Measurements from ENCODE around the gene EIF4G1.

Gene EIF4G1

GRCh38 chr3:184361932-184362667 is 47.7 kb downstream of the EIF4G1 start:
- FAIRE-seq: no peak
- DNase-seq (ENCODE audit: extremely low spot score, insufficient read length, low read depth): peak; percentile 22

DNA sequence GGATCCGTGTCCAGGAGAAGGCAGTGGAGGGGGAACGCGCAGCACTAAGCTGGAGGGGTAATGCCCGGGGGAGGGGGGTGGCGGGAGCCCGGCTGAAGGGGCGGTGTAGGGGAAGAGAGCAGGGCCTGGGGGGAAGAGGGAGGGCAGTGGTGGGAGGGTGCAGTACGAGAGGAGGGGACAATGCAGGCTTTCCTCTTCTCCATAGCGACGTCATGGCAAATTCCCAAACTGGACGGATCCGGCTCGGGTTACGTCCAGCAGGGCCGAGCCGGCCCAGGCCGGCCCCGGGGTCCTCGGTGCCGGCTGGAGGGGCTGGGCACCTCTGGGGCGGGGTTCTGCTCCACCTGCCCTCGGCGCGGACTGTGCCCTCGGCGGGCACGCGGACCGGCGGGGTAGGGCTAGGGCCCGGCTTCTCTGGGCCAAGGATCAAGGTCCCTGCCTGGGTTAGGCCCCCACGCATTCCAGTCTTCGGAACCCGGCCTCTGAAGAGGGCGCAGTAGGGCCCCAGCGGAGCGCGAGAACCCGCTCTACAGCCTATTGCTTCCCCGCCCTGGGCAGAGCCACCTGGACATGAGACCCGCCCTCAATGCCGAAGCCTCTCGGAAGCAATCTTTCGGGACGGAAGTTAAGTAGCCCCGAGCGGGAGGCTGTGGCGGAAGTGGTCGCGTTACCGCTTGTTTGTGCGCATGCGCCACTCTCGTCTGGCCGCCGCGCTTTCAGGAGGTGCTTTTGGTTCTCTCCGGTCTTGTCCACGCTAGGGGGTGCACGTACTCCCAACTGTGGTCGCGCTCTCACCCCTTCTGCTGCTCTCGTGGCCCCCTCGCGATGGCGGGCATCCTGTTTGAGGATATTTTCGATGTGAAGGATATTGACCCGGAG is 48.5 kb downstream of the EIF4G1 start:
- peak; percentile 99 for FAIRE-seq
- DNase-seq (ENCODE audit: extremely low spot score, insufficient read length, low read depth): peak; percentile 96

GRCh38 chr3:184366619-184367289 is 52.3 kb downstream of the EIF4G1 start:
- FAIRE-seq (no peak), DNase-seq (ENCODE audit: extremely low spot score, insufficient read length, low read depth) (no peak)

GRCh38 chr3:184368116-184368515 is 53.7 kb downstream of the EIF4G1 start:
- DNase-seq (ENCODE audit: extremely low spot score, insufficient read length, low read depth) (no peak), FAIRE-seq (no peak)

DNA sequence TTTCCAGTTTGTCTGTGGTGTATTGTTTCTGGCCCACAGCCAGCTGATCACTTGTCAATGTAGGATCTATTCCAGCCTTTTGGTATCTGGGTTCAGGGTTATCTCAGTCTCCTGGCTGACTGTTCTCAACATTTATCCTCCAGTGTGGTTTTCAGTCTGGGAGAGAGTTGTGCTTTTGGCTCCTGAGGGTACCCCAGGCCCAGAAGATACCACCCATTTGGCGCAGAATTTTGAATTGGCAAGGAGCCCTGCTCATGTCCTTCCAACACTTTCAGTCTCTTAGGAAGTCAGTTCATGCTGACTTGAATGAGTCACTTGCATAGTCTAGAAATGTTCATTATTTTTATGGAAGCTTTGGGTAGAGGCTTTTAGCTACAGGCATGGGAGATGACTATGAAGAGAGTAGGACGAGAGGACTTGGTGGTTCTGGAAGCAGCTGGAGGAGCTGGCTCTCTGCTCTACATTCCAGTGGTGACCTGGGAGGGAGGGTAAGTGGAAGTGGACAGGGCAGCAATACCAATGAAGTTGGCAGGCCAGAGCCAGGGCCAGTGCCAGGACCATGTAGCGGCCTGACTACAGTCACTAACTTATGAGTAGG is 54.3 kb downstream of the EIF4G1 start:
- FAIRE-seq (no peak), DNase-seq (ENCODE audit: extremely low spot score, insufficient read length, low read depth) (no peak)

- FAIRE-seq: peak; percentile 62
- DNase-seq (ENCODE audit: extremely low spot score, insufficient read length, low read depth): peak; percentile 59
Observed at GRCh38 chr3:184371570-184372018, 57.2 kb downstream of the EIF4G1 start.

DNA sequence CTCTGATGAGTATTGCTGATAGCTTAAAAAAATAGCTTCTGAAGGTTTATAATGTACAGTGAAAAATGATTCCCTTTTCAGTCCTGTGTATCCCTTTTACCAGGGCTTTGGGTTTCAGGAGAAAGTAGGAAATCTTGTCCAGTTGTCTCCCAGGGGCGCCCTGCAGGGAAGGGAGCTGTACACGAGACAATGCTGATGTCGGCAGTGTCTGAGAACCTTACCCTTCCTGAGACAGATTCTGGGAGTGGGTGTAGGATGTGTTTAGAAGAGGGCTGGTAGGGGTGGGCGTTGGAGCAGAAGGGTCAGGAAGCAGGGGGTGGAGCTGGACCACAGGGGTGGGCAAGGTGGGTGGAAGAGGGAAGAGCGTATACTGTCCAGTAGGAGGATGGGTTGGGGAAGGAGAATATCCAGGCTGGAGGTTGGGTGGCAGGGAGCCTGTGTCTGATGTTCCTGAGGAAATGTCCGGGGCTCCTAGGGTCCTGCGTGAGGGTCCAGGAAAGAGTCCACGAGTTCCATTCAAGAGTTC is 58.0 kb downstream of the EIF4G1 start:
- FAIRE-seq (no peak), DNase-seq (ENCODE audit: extremely low spot score, insufficient read length, low read depth) (no peak)

GRCh38 chr3:184372911-184373310 is 58.5 kb downstream of the EIF4G1 start:
- DNase-seq (ENCODE audit: extremely low spot score, insufficient read length, low read depth) (no peak), FAIRE-seq (no peak)

GRCh38 chr3:184373422-184373821 is 59.0 kb downstream of the EIF4G1 start:
- no peak for FAIRE-seq
- DNase-seq (ENCODE audit: extremely low spot score, insufficient read length, low read depth): no peak

- FAIRE-seq: no peak
- DNase-seq (ENCODE audit: extremely low spot score, insufficient read length, low read depth): no peak
Observed at GRCh38 chr3:184375747-184376461, 61.5 kb downstream of the EIF4G1 start.

DNA sequence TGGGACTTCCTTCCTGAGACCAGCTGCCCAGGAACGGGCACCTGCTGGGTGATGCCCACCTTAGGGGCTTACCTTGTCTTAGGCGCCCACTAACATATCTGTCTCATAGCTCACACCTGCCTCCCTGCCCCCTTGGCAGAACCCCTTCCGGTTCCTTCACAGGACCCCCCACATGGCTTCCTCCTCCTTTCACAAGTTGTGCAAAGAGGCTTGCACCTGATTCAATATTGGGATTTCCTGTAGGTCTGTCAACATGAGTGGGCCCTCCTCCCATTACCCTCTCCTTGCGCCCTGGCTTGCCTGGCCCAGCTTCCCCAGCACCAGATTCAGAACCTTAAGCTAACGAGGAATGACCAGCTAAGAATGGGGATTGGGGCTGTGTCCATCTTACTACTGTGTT is 63.0 kb downstream of the EIF4G1 start:
- DNase-seq (ENCODE audit: extremely low spot score, insufficient read length, low read depth) (no peak), FAIRE-seq (no peak)

DNA sequence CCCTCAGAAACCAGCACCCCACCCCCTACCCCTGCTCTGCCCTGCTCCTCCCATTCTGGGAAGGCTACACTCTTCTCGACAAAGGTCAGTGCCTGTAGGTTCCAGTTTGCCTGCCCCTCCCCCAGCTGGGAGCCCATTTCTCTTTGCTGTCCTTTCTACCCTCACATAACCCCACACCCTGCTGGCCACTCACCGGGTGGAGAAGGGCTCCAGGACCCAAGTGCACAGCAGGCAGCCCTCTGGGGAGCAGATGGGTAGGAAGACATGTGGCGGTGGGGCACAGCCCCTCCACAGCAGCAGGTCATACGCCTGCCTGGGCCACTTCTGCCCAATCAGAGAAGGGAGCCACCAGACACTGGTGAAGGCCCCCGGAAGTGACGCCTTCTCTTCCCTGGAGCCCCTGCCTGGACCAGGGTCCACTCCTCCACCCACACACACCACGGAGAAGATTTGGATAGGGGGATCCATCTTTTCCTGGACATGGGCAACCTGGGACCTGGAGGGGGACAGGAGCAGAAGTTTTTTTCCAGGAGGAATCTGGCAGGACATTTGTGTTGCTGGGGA is 63.6 kb downstream of the EIF4G1 start, which contains the start of gene THPO:
TSS of gene THPO (minus strand) at position 326 of the 564 bp plus-strand sequence. CDS start 1,948 bp downstream, outside the sequence.
- DNase-seq (ENCODE audit: extremely low spot score, insufficient read length, low read depth) (no peak), FAIRE-seq (no peak)

DNA sequence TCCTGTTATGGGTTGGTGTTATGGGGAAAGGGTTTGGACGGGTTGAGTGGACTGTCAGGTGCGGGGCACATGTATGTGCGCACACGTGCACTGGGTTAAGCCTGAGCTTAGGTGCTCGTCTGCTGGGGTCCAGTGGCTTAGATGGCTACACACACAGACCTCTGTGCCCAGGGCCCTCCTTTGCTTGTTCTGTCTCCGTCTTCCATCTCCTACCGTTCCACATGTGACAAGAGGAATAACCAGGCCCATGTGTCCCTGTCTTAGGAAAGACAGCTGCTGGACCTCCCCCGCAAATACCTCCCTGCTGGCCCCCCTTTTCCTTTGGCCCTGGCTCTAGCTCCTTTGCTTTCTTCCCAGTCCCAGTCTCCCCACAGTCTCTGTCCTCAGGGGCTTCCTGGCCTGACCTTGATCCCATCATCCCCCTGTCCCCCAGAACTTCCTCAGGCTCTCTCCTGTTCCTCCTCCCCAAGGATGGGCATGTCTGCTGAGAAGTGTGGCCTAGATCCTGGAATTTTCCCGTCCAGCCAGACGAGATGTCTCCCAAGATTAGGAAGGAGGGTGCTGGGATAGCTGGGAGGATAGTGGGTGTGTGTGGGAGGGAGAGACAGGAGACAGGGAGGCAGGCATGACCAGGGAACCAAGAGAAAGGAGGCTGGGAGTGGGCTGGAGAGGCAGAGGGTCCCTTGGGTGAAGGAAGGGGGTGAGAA is 64.4 kb downstream of the EIF4G1 start:
- DNase-seq (ENCODE audit: extremely low spot score, insufficient read length, low read depth) (no peak), FAIRE-seq (no peak)

DNA sequence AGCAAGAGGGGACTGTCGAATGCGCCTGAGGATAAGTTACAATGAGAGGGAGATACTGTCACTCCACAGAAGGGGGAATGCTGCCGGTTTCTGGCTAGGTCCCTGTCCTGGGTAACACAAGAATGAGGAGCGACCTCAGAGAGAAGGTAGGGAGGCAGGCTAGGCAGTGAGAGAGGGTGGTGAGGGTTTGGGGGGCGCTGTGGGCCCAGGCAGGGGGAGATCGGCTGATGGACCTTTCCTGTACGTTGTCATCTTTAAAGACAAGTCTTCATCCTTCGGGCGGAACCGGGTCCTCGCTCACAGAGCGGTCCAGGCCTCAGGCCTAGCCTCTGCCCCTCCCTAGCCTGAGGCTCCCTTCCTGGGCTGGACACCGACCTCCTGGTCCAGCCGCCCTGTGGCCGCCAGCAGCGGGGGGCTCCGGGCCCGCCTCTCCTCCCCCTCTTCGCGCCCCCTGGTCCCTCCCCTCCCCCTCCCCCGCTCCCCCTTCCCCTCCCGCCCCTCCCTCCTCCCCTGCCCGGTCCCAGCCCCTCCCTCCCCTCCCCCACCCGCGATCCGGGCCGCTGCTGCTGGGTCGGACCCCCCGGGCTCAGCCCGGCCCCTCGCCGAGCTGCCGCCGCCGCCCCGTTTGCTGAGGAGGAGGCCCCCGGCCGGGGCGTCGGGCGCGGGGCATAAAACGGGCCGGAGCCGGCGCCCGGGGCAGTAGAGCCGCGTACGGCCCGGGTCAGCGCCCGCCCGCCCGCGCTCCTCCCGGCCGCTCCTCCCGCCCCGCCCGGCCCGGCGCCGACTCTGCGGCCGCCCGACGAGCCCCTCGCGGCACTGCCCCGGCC is 65.2 kb downstream of the EIF4G1 start, which contains the start of gene CHRD:
TSS of gene CHRD (plus strand) at position 697 of the 827 bp plus-strand sequence. CDS start 265 bp downstream, outside the sequence.
- DNase-seq (ENCODE audit: extremely low spot score, insufficient read length, low read depth) (no peak), FAIRE-seq (no peak)

DNA sequence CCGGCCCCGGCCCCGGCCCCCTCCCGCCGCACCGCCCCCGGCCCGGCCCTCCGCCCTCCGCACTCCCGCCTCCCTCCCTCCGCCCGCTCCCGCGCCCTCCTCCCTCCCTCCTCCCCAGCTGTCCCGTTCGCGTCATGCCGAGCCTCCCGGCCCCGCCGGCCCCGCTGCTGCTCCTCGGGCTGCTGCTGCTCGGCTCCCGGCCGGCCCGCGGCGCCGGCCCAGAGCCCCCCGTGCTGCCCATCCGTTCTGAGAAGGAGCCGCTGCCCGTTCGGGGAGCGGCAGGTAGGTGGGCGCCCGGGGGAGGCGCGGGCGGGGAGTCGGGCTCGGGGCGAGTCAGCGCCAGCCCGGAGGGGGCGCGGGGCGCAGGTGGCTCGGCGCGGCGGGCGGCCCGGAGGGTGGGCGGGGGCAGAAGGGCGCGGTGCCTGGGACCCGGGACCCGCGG is 65.8 kb downstream of the EIF4G1 start:
- no peak for FAIRE-seq
- no peak for DNase-seq (ENCODE audit: extremely low spot score, insufficient read length, low read depth)

DNA sequence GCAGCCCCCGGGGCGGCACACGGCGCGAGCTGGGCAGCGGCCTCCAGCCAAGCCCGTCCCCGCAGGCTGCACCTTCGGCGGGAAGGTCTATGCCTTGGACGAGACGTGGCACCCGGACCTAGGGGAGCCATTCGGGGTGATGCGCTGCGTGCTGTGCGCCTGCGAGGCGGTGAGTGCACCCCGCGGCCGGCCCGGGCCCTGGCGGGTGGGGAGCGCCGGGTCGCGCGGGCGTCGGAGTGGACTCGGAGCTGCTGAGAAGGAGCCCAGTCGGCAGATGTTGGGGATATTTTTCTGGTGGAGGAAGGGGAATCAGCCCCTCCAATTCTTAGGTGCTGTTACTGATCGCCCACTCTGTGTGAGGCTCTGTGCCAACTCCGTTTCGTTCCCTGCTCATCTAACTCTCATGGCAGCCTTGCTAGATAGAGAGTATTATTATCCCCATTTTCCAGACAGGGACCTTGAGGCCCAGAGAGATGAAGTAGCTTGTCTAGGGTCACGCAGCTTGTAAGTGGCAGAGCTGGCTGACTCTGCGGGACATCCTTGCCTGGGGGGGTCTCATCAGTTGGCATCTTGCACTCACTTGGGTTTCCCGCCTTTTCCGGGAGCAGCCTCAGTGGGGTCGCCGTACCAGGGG is 66.3 kb downstream of the EIF4G1 start:
- FAIRE-seq (no peak), DNase-seq (ENCODE audit: extremely low spot score, insufficient read length, low read depth) (no peak)

Data from GM18507 (cell line).